Omental fat pad (tissue), 4 donors: ENCODE measurements around the gene JPH4. TPM values are rescaled to one million over a fixed set of nuclear protein-coding genes. Genes with fewer than 3 reads are reported as not detected.
A peak's percentile ranks its signal among the peaks of the same experiment; 100 is the strongest.

Source experiments
- ATAC-seq: fragments of 150-250 bp; one replicate; pipeline ENCODE4 v1.9.1; 2016; ENCODE audit warnings: mild to moderate bottlenecking, moderate library complexity; ENCODE audit not compliant: low FRiP score
- DNase-seq: peaks from one replicate; pipeline ENCODE4 v3.0.0-alpha.2; 2019; ENCODE audit warnings: low spot score
- CTCF ChIP-seq, 3 donors: fragments of 450-650 bp; IDR thresholded peaks; one replicate each; pipeline ENCODE4 v1.5.1; 2016 to 2017; ENCODE audit warnings: antibody characterized with exemption in 3 of 3, mild to moderate bottlenecking in 3 of 3, moderate library complexity in 2 of 3
- total RNA-seq, 4 donors: library from RNA; depleted of rRNA; stranded (reverse); fragments of >200 nt; gene quantifications; one replicate each; pipeline ENCODE4 v1.1.0, GENCODE V29; 2016

The JPH4 gene
- total RNA-seq, 4 donors from 2014 or later, result 0.56 to 1.2 (median 0.90) TPM

- DNase-seq, result no peak
- no peak for ATAC-seq
- TF ChIP-seq CTCF (IDR thresholded peaks at IDR 0.05), result no peak
Measured at GRCh38 chr14:23558346-23559009, 20.1 kb downstream of the JPH4 start.

DNA sequence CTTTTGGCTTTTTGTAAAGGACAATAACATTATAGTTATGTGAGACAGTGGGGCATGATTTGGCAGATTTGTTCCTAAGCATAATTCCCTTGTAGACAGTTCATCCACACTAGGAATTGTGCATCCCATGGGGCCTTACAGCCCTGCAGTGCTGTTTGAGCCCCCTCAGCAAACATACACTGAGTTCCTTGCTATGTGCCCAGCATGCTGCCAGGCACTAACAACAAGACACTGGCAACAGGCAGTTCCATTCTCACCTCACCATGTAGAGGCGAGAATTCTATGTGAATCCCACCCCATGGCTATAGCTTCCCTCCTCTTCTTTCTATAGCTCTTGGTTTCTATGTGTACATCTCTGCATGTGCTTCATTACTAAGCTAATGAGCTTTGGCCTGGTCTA is 20.6 kb downstream of the JPH4 start:
- no peak for DNase-seq
- no peak for ATAC-seq
- no peak for TF ChIP-seq CTCF (IDR thresholded peaks at IDR 0.05)

DNA sequence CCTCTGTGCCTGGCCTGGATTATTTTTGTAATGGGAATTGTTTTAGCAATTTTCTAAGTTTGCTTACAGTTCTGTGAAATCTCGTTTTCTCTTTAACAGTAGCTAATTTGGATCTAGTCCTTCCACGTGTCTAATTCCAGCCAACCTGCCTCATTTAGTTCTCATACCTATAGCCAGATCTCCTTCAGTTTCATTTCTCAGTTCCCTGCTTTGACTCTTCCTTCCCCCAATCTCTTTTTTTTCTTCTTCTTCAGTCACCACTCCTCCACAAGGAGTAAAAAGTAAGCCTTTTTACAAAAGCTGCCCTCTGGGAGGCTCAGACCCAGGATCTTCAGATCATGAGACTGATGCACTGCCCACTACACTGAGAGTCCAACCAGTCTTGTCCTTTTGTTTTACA is 21.1 kb downstream of the JPH4 start:
- no peak for DNase-seq
- ATAC-seq, result no peak
- no peak for TF ChIP-seq CTCF (IDR thresholded peaks at IDR 0.05)

- no peak for DNase-seq
- no peak for ATAC-seq
- TF ChIP-seq CTCF (IDR thresholded peaks at IDR 0.05), result no peak
Measured at GRCh38 chr14:23556700-23557440, 21.7 kb downstream of the JPH4 start.

GRCh38 chr14:23555882-23556699 is 22.5 kb downstream of the JPH4 start, which contains the start of gene THTPA:
THTPA (plus strand) TSS chr14:23556271; CDS start chr14:23556758, 487 bp downstream.
- DNase-seq (peak; percentile 84), ATAC-seq (peak; percentile 92)
- TF ChIP-seq CTCF (IDR thresholded peaks at IDR 0.05), result no peak

- DNase-seq (no peak), ATAC-seq (peak; percentile 1)
- no peak for TF ChIP-seq CTCF (IDR thresholded peaks at IDR 0.05)
Measured at GRCh38 chr14:23555533-23555881, 23.1 kb downstream of the JPH4 start.
